Measurements from ENCODE around the gene MMP25.

Gene MMP25

DNA sequence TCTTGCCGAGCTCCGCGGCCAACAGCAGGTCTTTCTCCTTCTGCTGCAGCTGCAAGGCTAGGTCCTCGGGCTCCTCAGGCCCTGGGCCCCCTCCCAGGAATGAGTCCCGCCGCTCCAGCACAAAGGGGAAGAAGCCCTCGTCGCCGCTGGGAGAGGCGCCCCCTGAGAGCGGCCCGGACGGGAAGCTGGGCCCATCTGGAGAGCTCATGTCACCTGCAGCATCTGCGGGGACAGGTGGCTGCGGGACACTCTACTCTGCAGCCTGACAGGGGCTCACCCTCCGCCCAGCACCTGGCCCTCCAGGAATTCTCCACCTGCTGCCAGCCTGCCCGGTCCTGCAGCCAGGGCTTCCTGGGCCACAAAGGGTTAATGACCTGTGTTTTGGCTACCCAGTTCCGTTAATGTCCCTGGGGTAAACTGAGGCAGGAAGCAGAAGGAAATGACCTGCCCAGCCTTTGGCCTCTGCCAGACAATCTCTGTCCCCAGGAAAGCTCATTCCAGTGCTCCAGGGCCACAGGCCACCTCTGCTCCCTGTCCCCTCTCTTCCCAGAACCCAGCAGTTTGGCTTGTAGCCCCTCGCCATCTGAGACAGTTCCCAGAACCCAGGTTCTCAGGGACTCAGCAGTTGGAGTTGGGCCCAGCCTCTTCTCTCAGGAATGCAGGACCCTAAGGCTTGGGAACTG, 10.9 kb upstream of the MMP25 start:
- TF ChIP-seq CTCF (IDR thresholded peaks at IDR 0.05; ENCODE audit: low read depth, low read length) = no peak
- DNase-seq (ENCODE audit: extremely low read depth, low read depth) = no peak

- TF ChIP-seq CTCF (IDR thresholded peaks at IDR 0.05; ENCODE audit: low read depth, low read length) = no peak
- no peak for DNase-seq (ENCODE audit: extremely low read depth, low read depth)
Measured at GRCh38 chr16:3035972-3036725, 10.2 kb upstream of the MMP25 start.

- TF ChIP-seq CTCF (IDR thresholded peaks at IDR 0.05; ENCODE audit: low read depth, low read length) = no peak
- no peak for DNase-seq (ENCODE audit: extremely low read depth, low read depth)
Measured at GRCh38 chr16:3036726-3037315, 9.5 kb upstream of the MMP25 start, which contains the start of gene BICDL2. BICDL2 (minus strand) TSS chr16:3036944; CDS start chr16:3035496, 1,448 bp downstream.

- no peak for TF ChIP-seq CTCF (IDR thresholded peaks at IDR 0.05; ENCODE audit: low read depth, low read length)
- no peak for DNase-seq (ENCODE audit: extremely low read depth, low read depth)
Measured at GRCh38 chr16:3038256-3038655, 8.1 kb upstream of the MMP25 start.

GRCh38 chr16:3038896-3039295, 7.5 kb upstream of the MMP25 start:
- TF ChIP-seq CTCF (IDR thresholded peaks at IDR 0.05; ENCODE audit: low read depth, low read length) = no peak
- no peak for DNase-seq (ENCODE audit: extremely low read depth, low read depth)

- no peak for DNase-seq (ENCODE audit: extremely low read depth, low read depth)
- TF ChIP-seq CTCF (IDR thresholded peaks at IDR 0.05; ENCODE audit: low read depth, low read length) = no peak
Measured at GRCh38 chr16:3042376-3042775, 4.0 kb upstream of the MMP25 start.

- TF ChIP-seq CTCF (IDR thresholded peaks at IDR 0.05; ENCODE audit: low read depth, low read length) = no peak
- no peak for DNase-seq (ENCODE audit: extremely low read depth, low read depth)
Measured at GRCh38 chr16:3044708-3045107, 1.7 kb upstream of the MMP25 start.
